Right lobe of liver (tissue), 6 donors: Measurements from ENCODE around the gene GRID1. TPM values are rescaled to one million over a fixed set of nuclear protein-coding genes. Genes with fewer than 3 reads are reported as not detected.

Source experiments
- ATAC-seq, 4 donors: fragments of 200-7000 bp; cut with Tn5 transposase; one replicate each; pipeline ENCODE4 v1.9.1; 2020; ENCODE audit warnings: mild to moderate bottlenecking in 4 of 4, moderate library complexity in 4 of 4
- DNase-seq, 3 donors: peaks; one replicate each; pipeline ENCODE4 v3.0.0-alpha.2; 2020
- H3K27ac ChIP-seq, 3 donors: fragments of 200-600 bp; one replicate each; pipeline ENCODE4 v1.8.0; 2022
- H3K27me3 ChIP-seq, 2 donors: fragments of 200-600 bp; one replicate each; pipeline ENCODE4 v1.8.0; 2022
- H3K36me3 ChIP-seq, 4 donors: fragments of 200-600 bp; sonication (generic) in 1 of 4; one replicate each; pipeline versions ENCODE4 v1.5.1 to v1.8.0; 2017 to 2022; ENCODE audit warnings: control low read depth in 1 of 4
- H3K4me1 ChIP-seq, 4 donors: fragments of 200-600 bp; sonication (generic) in 1 of 4; one replicate each; pipeline versions ENCODE4 v1.5.1 to v1.8.0; 2017 to 2022; ENCODE audit warnings: control low read depth in 1 of 4
- H3K4me3 ChIP-seq, 3 donors: fragments of 200-600 bp; one replicate each; pipeline ENCODE4 v1.8.0; 2022
- H3K9me3 ChIP-seq, 4 donors: fragments of 200-600 bp; sonication (generic) in 1 of 4; one replicate each; pipeline versions ENCODE4 v1.5.1 to v1.8.0; 2017 to 2022; ENCODE audit warnings: control low read depth in 1 of 4
- CTCF ChIP-seq, 4 donors: fragments of 200-600 bp in 3 of 4; fragments of 450-650 bp in 1 of 4; IDR thresholded peaks; one replicate each; pipeline versions ENCODE4 v1.5.1 to v1.8.0; 2016 to 2022; ENCODE audit warnings: antibody characterized with exemption in 4 of 4, mild to moderate bottlenecking in 2 of 4
- POLR2A ChIP-seq: fragments of 450-650 bp; IDR thresholded peaks from one replicate; pipeline ENCODE4 v1.6.1; 2017; ENCODE audit warnings: antibody characterized with exemption, mild to moderate bottlenecking
- WGBS: methylation state at CpG from one replicate; pipeline ENCODE4 v1.1.6; 2018; ENCODE audit warnings: low coverage, low lambda C conversion rate; ENCODE audit not compliant: insufficient coverage; ENCODE audit errors: missing lambda C conversion rate; 5-methylcytosine and 5-hydroxymethylcytosine counted together
- intact Hi-C, 2 donors: fragments of 100-400 bp; cut with DNase I; formaldehyde crosslinking; loops; one replicate each; pipeline versions ENCODE4 v1.11.2 to v1.14.1; 2022
- total RNA-seq, 6 experiments: library from RNA; depleted of rRNA in 2 of 6; stranded (reverse); fragments of >200 nt in 2 of 6; fragmentation: NEBNext Ultra II Directional in 3 of 6; extraction: Animal tissue kit (Norgen Biotek cat#: 25700) in 3 of 6; gene quantifications; one replicate each; pipeline versions ENCODE4 v1.1.0 to v1.2.4, GENCODE V29; 2016 to 2023
- donor health status: DM: no; HTN: yes; CAD: no.
- donor health status: DM: no; HTN: no; CAD: no.
- donor health status: DM: no; HTN: no; CAD: no.
- donor health status: DM: no; HTN: yes; CAD: no.
- donor health status: DM: no; HTN: yes; CAD: no.

The GRID1 gene
- total RNA-seq, 6 experiments from 2014 or later, result 0.05 to 1.9 (median 0.81) TPM

- no peaks in the 10 kb centered on the region for H3K9me3 ChIP-seq
- H3K27me3 ChIP-seq, result no peaks in the 10 kb centered on the region
- no peak overlapping the region for H3K4me3 ChIP-seq
- DNase-seq (no peak), ATAC-seq (no peak)
- H3K36me3 ChIP-seq, result no peaks in the 10 kb centered on the region
- H3K4me1 ChIP-seq, result no peaks in the 10 kb centered on the region
- TF ChIP-seq POLR2A, result no peak
- TF ChIP-seq CTCF (IDR thresholded peaks at IDR 0.05), result no peak
- 50% methylated on average over 2 of the region's 2 CpGs for WGBS
- intact Hi-C loops, result no loop called here
- no peak overlapping the region for H3K27ac ChIP-seq
These were observed 336.3 kb downstream of the GRID1 start for GRCh38 chr10:86030312-86030711.

- no peak for TF ChIP-seq POLR2A
- no peak for TF ChIP-seq CTCF (IDR thresholded peaks at IDR 0.05)
- no peaks in the 10 kb centered on the region for H3K4me1 ChIP-seq
- intact Hi-C loops, result no loop called here
- H3K27ac ChIP-seq, result no peak overlapping the region
- no peak overlapping the region for H3K4me3 ChIP-seq
- 55% methylated on average over 2 of the region's 2 CpGs for WGBS
- ATAC-seq (no peak), DNase-seq (no peak)
- no peaks in the 10 kb centered on the region for H3K27me3 ChIP-seq
- no peaks in the 10 kb centered on the region for H3K9me3 ChIP-seq
- no peaks in the 10 kb centered on the region for H3K36me3 ChIP-seq
These were observed 339.2 kb downstream of the GRID1 start for GRCh38 chr10:86027346-86027745.

GRCh38 chr10:86025509-86025908 lies 341.1 kb downstream of the GRID1 start:
- H3K4me3 ChIP-seq, result no peak overlapping the region
- no peaks in the 10 kb centered on the region for H3K4me1 ChIP-seq
- TF ChIP-seq CTCF (IDR thresholded peaks at IDR 0.05), result no peak
- no peak for TF ChIP-seq POLR2A
- DNase-seq (no peak), ATAC-seq (peak in 3 of 4 donors; percentile 51 to 67 (median 53))
- WGBS, result 77% methylated on average over 3 of the region's 3 CpGs
- H3K27me3 ChIP-seq, result no peaks in the 10 kb centered on the region
- no peaks in the 10 kb centered on the region for H3K36me3 ChIP-seq
- H3K27ac ChIP-seq, result no peak overlapping the region
- H3K9me3 ChIP-seq, result no peaks in the 10 kb centered on the region
- intact Hi-C loops, result no loop called here

- H3K4me1 ChIP-seq, result no peaks in the 10 kb centered on the region
- intact Hi-C loops, result no loop called here
- no peaks in the 10 kb centered on the region for H3K36me3 ChIP-seq
- DNase-seq (no peak), ATAC-seq (peak in 1 of 4 donors; percentile 13)
- TF ChIP-seq CTCF (IDR thresholded peaks at IDR 0.05), result no peak
- TF ChIP-seq POLR2A, result no peak
- no peaks in the 10 kb centered on the region for H3K9me3 ChIP-seq
- H3K27me3 ChIP-seq, result no peaks in the 10 kb centered on the region
- no peak overlapping the region for H3K27ac ChIP-seq
- no peak overlapping the region for H3K4me3 ChIP-seq
- 63% methylated on average over 7 of the region's 8 CpGs for WGBS
These were observed 342.1 kb downstream of the GRID1 start for GRCh38 chr10:86024281-86025041.
